Right forelimb (tissue), 1 donor: ENCODE results near the gene ELAVL4.

ENCODE experiments used
- DNase-seq: peaks from one replicate; pipeline ENCODE4 v3.0.0-alpha.2; 2018

The ELAVL4 gene

GRCh38 chr1:50108497-50109059 is at the start of gene ELAVL4:
Gene ELAVL4, plus strand, starts transcription at chr1:50108920. Its CDS starts 270 bp downstream, at chr1:50109190.
- DNase-seq, result no peak

DNA sequence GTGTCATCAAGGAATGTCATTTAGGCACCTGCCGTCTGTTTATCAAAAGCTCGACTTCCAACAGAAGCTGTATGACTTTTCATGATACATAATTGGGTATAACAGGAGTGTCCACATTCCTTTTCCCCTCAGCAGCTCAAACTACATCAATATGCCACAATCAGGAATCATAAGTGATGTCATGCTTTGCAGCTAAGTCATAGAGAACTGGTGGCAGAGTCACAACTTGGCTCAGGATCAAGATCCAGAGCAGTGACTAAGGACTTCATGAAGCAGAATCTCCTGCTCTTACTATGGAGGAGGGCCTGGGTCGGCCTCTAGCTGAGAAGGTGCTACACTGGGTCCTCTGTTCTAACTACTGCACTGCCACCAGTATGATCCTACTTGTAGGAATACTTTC is 48.4 kb upstream of the ELAVL4 start:
- DNase-seq, result no peak

- no peak for DNase-seq
Observed at GRCh38 chr1:50066806-50067205, 41.9 kb upstream of the ELAVL4 start.

DNA sequence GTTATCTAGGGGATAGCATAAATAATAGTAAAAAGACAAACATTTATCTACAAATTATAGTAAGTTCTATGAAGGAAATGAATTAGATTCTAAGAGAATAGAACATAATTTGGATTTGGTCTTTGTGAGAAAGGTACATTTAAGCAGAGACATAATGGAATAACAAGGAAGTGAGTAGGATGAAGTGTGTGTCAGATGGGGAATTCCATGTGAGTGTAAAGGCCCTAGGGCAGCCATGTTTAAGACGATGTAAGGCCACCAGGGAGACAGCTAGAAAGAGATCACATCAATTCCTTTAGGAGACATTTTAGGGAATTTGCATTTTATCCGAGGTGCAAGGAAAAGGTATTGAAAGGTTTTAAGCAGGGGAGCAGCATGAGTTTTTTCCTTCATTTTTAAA is 33.8 kb upstream of the ELAVL4 start:
- DNase-seq, result no peak

- no peak for DNase-seq
Observed at GRCh38 chr1:50077273-50077672, 31.4 kb upstream of the ELAVL4 start.

GRCh38 chr1:50080904-50081586 is 27.7 kb upstream of the ELAVL4 start:
- no peak for DNase-seq

- no peak for DNase-seq
Observed at GRCh38 chr1:50084389-50084788, 24.3 kb upstream of the ELAVL4 start.

GRCh38 chr1:50091068-50091467 is 17.7 kb upstream of the ELAVL4 start:
- no peak for DNase-seq

DNA sequence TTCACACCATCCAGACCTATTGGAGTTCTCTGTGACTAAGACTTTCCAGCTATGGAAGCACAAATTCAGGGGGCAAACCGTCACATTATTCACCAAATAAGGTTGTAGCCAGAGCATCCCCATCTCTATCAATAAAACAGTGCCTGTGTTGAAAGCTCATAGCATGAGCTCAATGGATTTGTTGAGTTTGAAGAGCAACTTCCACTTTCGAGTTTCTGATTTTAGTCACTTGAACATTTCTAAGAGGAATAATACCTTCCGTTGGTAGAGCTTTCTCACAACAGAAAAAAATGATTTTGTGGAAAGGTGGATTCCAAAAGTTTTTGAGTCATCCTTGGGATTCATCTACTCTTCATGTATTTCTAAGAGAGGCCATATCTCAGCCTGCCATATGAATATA is 13.0 kb upstream of the ELAVL4 start:
- DNase-seq, result no peak

DNA sequence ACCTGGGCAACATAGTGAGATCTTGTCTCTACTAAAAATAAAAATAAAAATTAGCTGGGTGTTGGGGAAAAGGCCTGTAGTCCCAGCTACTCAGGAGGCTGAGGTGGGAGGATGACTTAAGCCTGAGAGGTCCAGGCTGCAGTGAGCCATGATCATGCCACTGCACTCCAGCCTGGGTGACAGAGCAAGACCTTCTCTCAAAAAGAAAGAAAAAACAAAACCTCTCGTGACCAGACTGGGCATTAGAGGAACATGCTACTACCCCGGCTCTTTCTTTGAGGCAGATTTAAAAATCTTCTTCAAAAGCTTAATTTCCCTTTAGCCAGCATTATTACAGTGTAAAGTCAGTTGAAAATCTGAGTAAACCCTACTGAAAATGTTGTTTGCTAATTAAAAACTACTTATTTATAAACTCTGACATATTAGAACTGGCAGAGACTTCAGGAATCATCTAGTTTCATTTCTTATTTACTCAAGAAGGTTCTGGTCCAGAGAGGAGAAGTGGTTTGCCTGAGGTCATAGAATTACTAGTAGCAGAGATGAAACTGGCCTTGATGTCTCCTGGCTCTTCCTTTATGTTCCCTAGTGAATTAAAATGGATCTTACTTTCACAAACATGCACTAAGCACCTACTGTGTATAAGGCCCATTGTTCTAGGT is 11.6 kb upstream of the ELAVL4 start:
- no peak for DNase-seq

GRCh38 chr1:50097791-50098190 is 10.9 kb upstream of the ELAVL4 start:
- no peak for DNase-seq

- no peak for DNase-seq
Observed at GRCh38 chr1:50098591-50099021, 10.1 kb upstream of the ELAVL4 start.

- no peak for DNase-seq
Observed at GRCh38 chr1:50099654-50100053, 9.1 kb upstream of the ELAVL4 start.

DNA sequence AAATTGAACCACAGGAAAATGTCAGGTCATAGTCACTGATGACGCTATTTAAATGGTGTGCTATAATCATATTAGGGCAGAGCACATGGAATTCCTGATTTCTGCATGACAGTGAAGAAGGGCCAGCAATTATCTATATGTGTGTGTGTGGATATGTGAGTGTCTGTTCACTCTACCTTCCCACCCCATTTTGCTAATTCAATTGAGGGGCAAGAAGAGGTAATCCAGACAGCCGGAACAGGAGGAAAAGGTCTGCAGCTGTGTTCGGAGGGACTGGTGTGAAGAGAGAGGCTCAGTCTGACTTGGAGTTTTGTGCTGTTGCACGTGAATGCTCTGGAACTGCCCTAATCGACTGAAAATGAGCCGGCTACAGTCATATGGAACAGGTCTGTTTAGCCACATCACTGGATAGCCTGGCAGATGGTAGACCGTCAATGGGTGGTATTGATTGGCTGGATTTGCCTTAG is 5.1 kb upstream of the ELAVL4 start:
- DNase-seq, result no peak

- no peak for DNase-seq
Observed at GRCh38 chr1:50105433-50105832, 3.3 kb upstream of the ELAVL4 start.

DNA sequence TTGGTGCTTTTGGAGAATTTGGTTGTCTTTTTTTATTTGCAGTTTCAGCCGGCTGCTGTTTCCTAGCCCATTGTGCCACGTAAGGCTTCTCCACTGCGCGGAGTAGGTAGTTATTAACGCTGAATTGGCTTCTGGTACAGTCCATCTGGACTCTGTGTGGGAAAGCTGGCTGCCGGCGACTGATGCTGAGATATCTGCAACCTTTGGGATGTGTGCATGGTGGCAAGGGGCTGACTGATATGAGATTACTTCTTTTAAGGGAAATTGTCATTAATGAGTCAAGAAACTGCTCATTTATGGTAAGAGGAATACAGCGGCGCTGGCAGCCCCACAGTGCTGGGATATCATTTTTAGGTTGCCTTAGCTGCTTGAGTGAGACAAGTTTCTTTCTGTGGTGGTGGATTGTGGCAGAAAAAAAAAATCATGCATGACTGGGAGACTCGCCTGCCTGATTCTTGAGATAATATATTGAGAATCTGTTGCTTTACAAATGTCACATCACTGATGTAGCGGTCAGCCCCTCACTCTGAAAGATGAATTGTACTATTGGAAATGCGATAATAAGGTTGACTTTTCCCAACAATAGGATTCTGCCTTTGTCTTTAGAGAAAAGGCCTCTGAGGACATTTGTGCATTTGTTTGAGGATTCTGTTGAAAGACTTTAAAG is 2.5 kb upstream of the ELAVL4 start:
- DNase-seq, result no peak

- DNase-seq, result no peak
Observed at GRCh38 chr1:50109116-50109515, 396 bp downstream of the ELAVL4 start.

- DNase-seq, result peak; percentile 44
Observed at GRCh38 chr1:50109647-50110075, 941 bp downstream of the ELAVL4 start.

GRCh38 chr1:50110151-50110550 is 1.4 kb downstream of the ELAVL4 start:
- DNase-seq, result no peak

- DNase-seq, result no peak
Observed at GRCh38 chr1:50110656-50111055, 1.9 kb downstream of the ELAVL4 start.

GRCh38 chr1:50111503-50111902 is 2.8 kb downstream of the ELAVL4 start:
- no peak for DNase-seq

- DNase-seq, result no peak
Observed at GRCh38 chr1:50112193-50112592, 3.5 kb downstream of the ELAVL4 start.

DNA sequence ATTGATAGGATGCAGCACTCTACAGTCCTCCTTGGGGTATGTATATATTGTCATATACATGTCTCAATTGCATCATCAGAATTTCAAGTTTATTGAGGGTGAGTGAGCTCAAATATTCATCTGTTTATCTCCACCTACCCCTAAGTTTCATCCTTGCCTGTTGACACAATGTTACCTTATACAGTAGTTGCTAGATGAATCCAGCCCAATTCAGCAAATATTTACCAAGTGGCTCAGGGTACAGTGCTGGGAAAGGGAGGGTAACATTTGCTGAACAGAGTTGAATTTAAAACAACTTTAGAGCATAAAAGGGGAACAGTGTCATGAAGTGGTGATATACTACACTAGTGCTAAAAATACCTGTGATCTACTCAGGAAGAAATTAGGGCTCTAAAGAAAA is 14.4 kb downstream of the ELAVL4 start:
- no peak for DNase-seq
